ENCODE results near the gene SV2A.

GRCh38 chr1:149966405-149966804 lies 48.8 kb upstream of the SV2A start:
- TF ChIP-seq CTCF (IDR thresholded peaks at IDR 0.05) (no peak), POLR2A (IDR thresholded peaks at IDR 0.05) (no peak), EP300 (IDR thresholded peaks at IDR 0.05) (no peak)

All from ovary (tissue), 3 donors.